Right lobe of liver (tissue), 4 donors: ENCODE data around the gene ENPP6.

Experiments used
- CTCF ChIP-seq, 4 donors: fragments of 200-600 bp in 3 of 4; fragments of 450-650 bp in 1 of 4; IDR thresholded peaks; one replicate each; pipeline versions ENCODE4 v1.5.1 to v1.8.0; 2016 to 2022; ENCODE audit warnings: antibody characterized with exemption in 4 of 4, mild to moderate bottlenecking in 2 of 4
- POLR2A ChIP-seq: fragments of 450-650 bp; IDR thresholded peaks from one replicate; pipeline ENCODE4 v1.6.1; 2017; ENCODE audit warnings: antibody characterized with exemption, mild to moderate bottlenecking
- donor health status: DM: no; HTN: no; CAD: no.
- donor health status: DM: no; HTN: no; CAD: no.
- donor health status: DM: no; HTN: yes; CAD: no.

GRCh38 chr4:184096561-184097240 lies 121.0 kb downstream of the ENPP6 start:
- no peak for TF ChIP-seq POLR2A
- no peak for TF ChIP-seq CTCF (IDR thresholded peaks at IDR 0.05)
